ENCODE results near the gene MAP3K5.

The MAP3K5 gene

DNA sequence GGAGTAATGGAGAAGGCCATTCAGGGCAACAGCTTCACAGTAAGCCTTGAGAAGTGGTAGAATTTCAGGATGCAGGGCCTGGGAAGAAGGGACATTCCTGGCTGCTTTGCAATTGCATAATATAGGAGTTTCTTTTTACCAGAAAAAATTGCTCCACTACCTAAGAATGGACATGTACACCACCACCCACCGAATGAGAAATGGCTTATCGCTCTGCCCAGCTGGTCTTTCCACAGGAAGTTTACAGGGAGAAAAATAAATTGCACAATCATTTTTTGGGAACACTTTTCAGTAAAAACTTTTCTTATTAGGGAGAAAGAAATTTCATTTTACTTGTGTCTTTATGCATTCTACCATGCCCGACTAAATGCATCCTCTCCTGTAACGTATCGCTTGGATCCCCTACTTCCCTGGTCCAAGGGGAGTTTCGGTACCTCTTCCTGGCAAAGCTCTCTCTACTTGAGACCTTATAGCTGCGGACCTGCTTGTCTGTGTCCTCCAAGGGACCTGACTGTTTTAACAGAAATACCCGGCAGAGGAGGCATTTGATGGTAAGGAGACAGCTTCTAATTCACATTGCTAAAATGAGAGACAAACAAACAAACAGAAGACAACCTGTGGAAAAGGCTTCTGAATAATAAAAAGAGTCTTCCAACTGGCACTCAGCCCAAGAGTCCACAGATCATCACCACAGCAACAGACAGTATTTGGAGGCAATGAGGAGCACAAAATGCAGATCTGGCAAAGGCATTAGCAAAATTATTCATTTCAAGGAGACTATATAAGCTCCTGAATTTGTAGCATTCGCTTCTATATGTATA lies 54.2 kb downstream of the MAP3K5 start:
- DNase-seq (ENCODE audit: low spot score): no peak
- in situ Hi-C loops (cut with MboI; ENCODE audit: low sequenced_read_pairs, unreplicated experiment): no loop called here
- TF ChIP-seq, protein P1, sequence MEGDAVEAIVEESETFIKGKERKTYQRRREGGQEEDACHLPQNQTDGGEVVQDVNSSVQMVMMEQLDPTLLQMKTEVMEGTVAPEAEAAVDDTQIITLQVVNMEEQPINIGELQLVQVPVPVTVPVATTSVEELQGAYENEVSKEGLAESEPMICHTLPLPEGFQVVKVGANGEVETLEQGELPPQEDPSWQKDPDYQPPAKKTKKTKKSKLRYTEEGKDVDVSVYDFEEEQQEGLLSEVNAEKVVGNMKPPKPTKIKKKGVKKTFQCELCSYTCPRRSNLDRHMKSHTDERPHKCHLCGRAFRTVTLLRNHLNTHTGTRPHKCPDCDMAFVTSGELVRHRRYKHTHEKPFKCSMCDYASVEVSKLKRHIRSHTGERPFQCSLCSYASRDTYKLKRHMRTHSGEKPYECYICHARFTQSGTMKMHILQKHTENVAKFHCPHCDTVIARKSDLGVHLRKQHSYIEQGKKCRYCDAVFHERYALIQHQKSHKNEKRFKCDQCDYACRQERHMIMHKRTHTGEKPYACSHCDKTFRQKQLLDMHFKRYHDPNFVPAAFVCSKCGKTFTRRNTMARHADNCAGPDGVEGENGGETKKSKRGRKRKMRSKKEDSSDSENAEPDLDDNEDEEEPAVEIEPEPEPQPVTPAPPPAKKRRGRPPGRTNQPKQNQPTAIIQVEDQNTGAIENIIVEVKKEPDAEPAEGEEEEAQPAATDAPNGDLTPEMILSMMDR (IDR thresholded peaks at IDR 0.05; ENCODE audit: borderline replicate concordance, control extremely low read depth, extremely low read depth, insufficient read depth, missing control alignments): no peak

GRCh38 chr6:136737374-136737844 lies 54.9 kb downstream of the MAP3K5 start:
- TF ChIP-seq, protein P1 (IDR thresholded peaks at IDR 0.05; ENCODE audit: borderline replicate concordance, control extremely low read depth, extremely low read depth, insufficient read depth, missing control alignments): no peak
- in situ Hi-C loops (cut with MboI; ENCODE audit: low sequenced_read_pairs, unreplicated experiment): no loop called here

DNA sequence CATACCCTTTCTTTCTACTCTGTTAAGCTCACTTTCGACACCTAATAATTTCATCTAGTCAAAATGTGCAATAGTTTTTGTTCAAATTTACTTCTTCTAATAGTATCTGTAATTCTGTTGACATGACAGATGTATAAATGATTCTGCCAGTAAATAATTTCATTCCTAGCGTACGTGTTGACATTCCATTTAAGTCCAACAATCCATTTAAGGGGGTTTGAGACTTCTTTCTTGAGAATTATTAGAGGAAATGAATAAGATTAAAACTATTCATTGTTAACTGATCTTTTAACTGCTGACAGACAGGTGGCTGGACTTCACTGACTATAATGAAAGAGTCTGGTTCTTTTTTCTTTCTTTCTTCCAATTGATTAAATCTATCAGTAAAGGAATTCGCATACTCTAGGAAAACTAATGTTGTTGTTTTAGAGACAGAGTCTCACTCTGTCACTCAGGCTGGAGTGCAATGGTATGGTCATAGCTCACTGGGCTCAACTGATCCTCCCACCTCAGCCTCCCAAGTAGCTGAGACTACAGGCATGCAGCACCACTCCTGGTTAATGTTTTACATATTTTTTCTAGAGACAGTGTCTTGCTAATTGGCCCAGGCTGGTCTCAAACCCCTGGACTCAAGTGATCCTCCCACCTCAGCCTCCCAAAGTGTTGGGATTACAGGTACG lies 55.9 kb downstream of the MAP3K5 start:
- in situ Hi-C loops (cut with MboI; ENCODE audit: low sequenced_read_pairs, unreplicated experiment): no loop called here
- no peak for DNase-seq (ENCODE audit: low spot score)
- TF ChIP-seq, protein P1 (IDR thresholded peaks at IDR 0.05; ENCODE audit: borderline replicate concordance, control extremely low read depth, extremely low read depth, insufficient read depth, missing control alignments): no peak

More at GRCh38 chr6:136737374-136737844, 54.9 kb downstream of the MAP3K5 start:
- no peak for DNase-seq (ENCODE audit: low spot score)

DNA sequence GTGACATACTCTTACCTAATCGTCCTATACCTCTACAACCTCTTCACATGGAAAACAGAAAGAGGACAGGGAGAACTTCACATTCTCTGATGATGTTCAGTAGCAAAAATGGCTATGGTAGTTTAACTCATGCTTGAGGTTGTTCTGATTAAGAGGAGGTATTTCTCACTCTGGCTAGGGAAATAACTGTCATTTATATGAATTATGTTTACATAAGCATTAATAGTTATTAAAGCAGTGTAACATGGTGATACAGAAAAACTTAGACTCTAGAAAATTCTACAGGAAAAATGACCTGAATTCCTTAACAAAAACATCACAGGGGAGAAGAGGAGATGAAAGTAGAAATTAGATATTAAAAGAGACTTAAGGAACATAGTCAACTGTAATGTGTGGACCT lies 57.3 kb downstream of the MAP3K5 start:
- DNase-seq (ENCODE audit: low spot score): no peak
- in situ Hi-C loops (cut with MboI; ENCODE audit: low sequenced_read_pairs, unreplicated experiment): no loop called here
- TF ChIP-seq, protein P1 (IDR thresholded peaks at IDR 0.05; ENCODE audit: borderline replicate concordance, control extremely low read depth, extremely low read depth, insufficient read depth, missing control alignments): no peak

- in situ Hi-C loops (cut with MboI; ENCODE audit: low sequenced_read_pairs, unreplicated experiment): no loop called here
- TF ChIP-seq, protein P1 (IDR thresholded peaks at IDR 0.05; ENCODE audit: borderline replicate concordance, control extremely low read depth, extremely low read depth, insufficient read depth, missing control alignments): no peak
These were observed 59.4 kb downstream of the MAP3K5 start for GRCh38 chr6:136732889-136733288.

DNA sequence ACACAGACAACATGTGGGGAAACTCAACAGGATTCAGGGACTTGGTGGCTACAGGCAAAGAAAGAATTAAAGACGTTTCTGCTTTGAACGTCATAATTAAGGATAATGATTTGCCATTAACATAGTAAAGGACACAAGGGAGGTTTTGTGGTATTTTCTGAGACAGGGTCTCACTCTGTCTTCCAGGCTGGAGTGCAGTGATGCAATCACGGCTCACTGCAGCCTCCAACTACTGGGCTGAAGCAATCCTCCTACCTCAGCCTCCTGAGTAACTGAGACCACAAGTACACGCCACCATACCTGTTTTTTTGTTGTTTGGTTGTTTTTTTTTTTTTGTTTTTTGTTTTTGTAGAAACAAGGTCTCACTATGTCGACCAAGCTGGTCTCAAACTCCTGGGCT lies 62.4 kb downstream of the MAP3K5 start:
- no peak for DNase-seq (ENCODE audit: low spot score)
- in situ Hi-C loops (cut with MboI; ENCODE audit: low sequenced_read_pairs, unreplicated experiment): no loop called here
- TF ChIP-seq, protein P1 (IDR thresholded peaks at IDR 0.05; ENCODE audit: borderline replicate concordance, control extremely low read depth, extremely low read depth, insufficient read depth, missing control alignments): no peak

More at GRCh38 chr6:136732889-136733288, 59.4 kb downstream of the MAP3K5 start:
- DNase-seq (ENCODE audit: low spot score): no peak
